A673 (cell line): Measurements from ENCODE around the gene PHF12.

ENCODE experiments used
- CTCF ChIP-seq: fragments of 300-800, 200-600 bp; sonication (generic); conservative IDR thresholded peaks from 2 replicates; pipeline ENCODE4 v1.5.1; 2017; ENCODE audit warnings: low read depth, mild to moderate bottlenecking, antibody characterized with exemption, low read length, moderate library complexity, mixed read lengths
- EZH2 ChIP-seq: fragments of 200-600 bp; sonication (generic); IDR thresholded peaks from 2 replicates; pipeline ENCODE4 v1.6.1; 2017; ENCODE audit warnings: borderline replicate concordance, low read depth, mild to moderate bottlenecking, mixed read lengths, antibody characterized with exemption, low read length; ENCODE audit not compliant: poor library complexity, severe bottlenecking

- no peak for TF ChIP-seq CTCF
- no peak for TF ChIP-seq EZH2
These were observed 12.8 kb downstream of the PHF12 start for GRCh38 chr17:28938552-28938951.
